Tibial nerve (tissue), 4 donors: Measurements from ENCODE around the gene TPM2. TPM values are rescaled to one million over a fixed set of nuclear protein-coding genes. Genes with fewer than 3 reads are reported as not detected.

ENCODE experiments used
- DNase-seq, 2 donors: peaks; one replicate each; pipeline ENCODE4 v3.0.0-alpha.2; 2019; ENCODE audit warnings: low spot score in 2 of 2
- H3K27ac ChIP-seq, 4 donors: fragments of 200-600 bp; sonication (generic) in 3 of 4; one replicate each; pipeline ENCODE4 v1.5.1; 2017 to 2019; ENCODE audit warnings: mild to moderate bottlenecking in 1 of 4
- H3K27me3 ChIP-seq, 2 donors: fragments of 200-600 bp; sonication (generic) in 1 of 2; one replicate each; pipeline versions ENCODE4 v1.5.1 to v1.6.0; 2017 to 2019
- H3K36me3 ChIP-seq, 3 donors: fragments of 200-600 bp; sonication (generic); one replicate each; pipeline ENCODE4 v1.5.1; 2018 to 2019
- H3K4me1 ChIP-seq, 4 donors: fragments of 200-600 bp; sonication (generic) in 3 of 4; one replicate each; pipeline ENCODE4 v1.5.1; 2017 to 2019
- H3K4me3 ChIP-seq, 4 donors: fragments of 200-600 bp; sonication (generic) in 3 of 4; one replicate each; pipeline ENCODE4 v1.5.1; 2017 to 2019; ENCODE audit warnings: mild to moderate bottlenecking in 1 of 4, moderate library complexity in 1 of 4
- H3K9me3 ChIP-seq, 4 donors: fragments of 200-600 bp; sonication (generic) in 3 of 4; one replicate each; pipeline ENCODE4 v1.5.1; 2017 to 2019
- CTCF ChIP-seq, 5 experiments: fragments of 200-600 bp in 3 of 5; fragments of 450-650 bp in 2 of 5; sonication (generic) in 3 of 5; IDR thresholded peaks; one replicate each; pipeline ENCODE4 v1.5.1; 2016 to 2019; ENCODE audit warnings: antibody characterized with exemption in 5 of 5, mild to moderate bottlenecking in 3 of 5, moderate library complexity in 2 of 5
- EP300 ChIP-seq, 2 donors: sonication (generic); formaldehyde crosslinking; IDR thresholded peaks; one replicate each; pipeline ENCODE4 v1.6.1; 2017; ENCODE audit warnings: antibody characterized with exemption in 2 of 2, mild to moderate bottlenecking in 1 of 2
- POLR2A ChIP-seq, 2 donors: fragments of 450-650 bp; IDR thresholded peaks; one replicate each; pipeline ENCODE4 v1.6.1; 2017; ENCODE audit warnings: antibody characterized with exemption in 2 of 2, mild to moderate bottlenecking in 2 of 2, moderate library complexity in 2 of 2
- WGBS, 2 donors: methylation state at CpG; one replicate each; pipeline ENCODE4 v1.1.5; 2018; 5-methylcytosine and 5-hydroxymethylcytosine counted together
- total RNA-seq, 4 donors: library from RNA; depleted of rRNA; stranded (reverse); fragments of >200 nt; gene quantifications; one replicate each; pipeline ENCODE4 v1.1.0, GENCODE V29; 2016

Gene TPM2
- total RNA-seq, 4 donors from 2014 or later = 229 to 350 (median 289) TPM

GRCh38 chr9:35685506-35685905 lies 4.2 kb downstream of the TPM2 start:
- Histone ChIP-seq H3K9me3 (no peaks in the 10 kb centered on the region), H3K27ac (peak overlapping the region in 1 of 4 donors; percentile 96), H3K36me3 (peaks cover 0 to 47% (median 0%) of the 10 kb centered on the region in 3 donors), H3K4me3 (peak overlapping the region in 1 of 4 donors; percentile 82), H3K4me1 (peaks cover 0 to 59% (median 9%) of the 10 kb centered on the region in 4 donors), H3K27me3 (no peaks in the 10 kb centered on the region)
- WGBS, 2 donors = 35 to 48% methylated on average over 13 of the region's 13 CpGs
- DNase-seq = peak in 1 of 2 donors; percentile 35
- TF ChIP-seq EP300 (IDR thresholded peaks at IDR 0.05) = peak in 1 of 2 donors; percentile 38
- no peak for TF ChIP-seq POLR2A (IDR thresholded peaks at IDR 0.05)

GRCh38 chr9:35684921-35685320 lies 4.8 kb downstream of the TPM2 start:
- peak overlapping the region in 2 of 4 donors; percentile 43 to 96 for H3K27ac ChIP-seq
- peaks cover 0 to 47% (median 0%) of the 10 kb centered on the region in 3 donors for H3K36me3 ChIP-seq
- WGBS, 2 donors = 83 to 95% methylated on average over 10 of the region's 10 CpGs
- peak overlapping the region in 1 of 4 donors; percentile 2 for H3K4me3 ChIP-seq
- H3K4me1 ChIP-seq = peaks cover 0 to 55% (median 9%) of the 10 kb centered on the region in 4 donors
- no peak for TF ChIP-seq EP300 (IDR thresholded peaks at IDR 0.05)
- TF ChIP-seq CTCF (IDR thresholded peaks at IDR 0.05) = no peak
- no peak for TF ChIP-seq POLR2A (IDR thresholded peaks at IDR 0.05)
- H3K27me3 ChIP-seq = no peaks in the 10 kb centered on the region
- no peaks in the 10 kb centered on the region for H3K9me3 ChIP-seq
- no peak for DNase-seq

- Histone ChIP-seq H3K4me1 (peaks cover 0 to 39% (median 6%) of the 10 kb centered on the region in 4 donors), H3K27ac (peak overlapping the region in 1 of 4 donors; percentile 7), H3K4me3 (no peak overlapping the region), H3K36me3 (peaks cover 0 to 47% (median 0%) of the 10 kb centered on the region in 3 donors), H3K27me3 (no peaks in the 10 kb centered on the region), H3K9me3 (no peaks in the 10 kb centered on the region)
- 60 to 75% methylated on average over 2 of the region's 2 CpGs for WGBS, 2 donors
- DNase-seq = no peak
- TF ChIP-seq CTCF (IDR thresholded peaks at IDR 0.05) (no peak), EP300 (IDR thresholded peaks at IDR 0.05) (no peak), POLR2A (IDR thresholded peaks at IDR 0.05) (no peak)
Measured at GRCh38 chr9:35683323-35683722, 6.4 kb downstream of the TPM2 start.

- H3K27me3 ChIP-seq = no peaks in the 10 kb centered on the region
- H3K4me1 ChIP-seq = peaks cover 0 to 33% (median 6%) of the 10 kb centered on the region in 4 donors
- H3K36me3 ChIP-seq = peaks cover 0 to 47% (median 0%) of the 10 kb centered on the region in 3 donors
- no peak overlapping the region for H3K4me3 ChIP-seq
- 78 to 86% methylated on average over 10 of the region's 10 CpGs for WGBS, 2 donors
- no peak for DNase-seq
- no peaks in the 10 kb centered on the region for H3K9me3 ChIP-seq
- TF ChIP-seq CTCF (IDR thresholded peaks at IDR 0.05) (no peak), POLR2A (IDR thresholded peaks at IDR 0.05) (no peak), EP300 (IDR thresholded peaks at IDR 0.05) (no peak)
- peak overlapping the region in 1 of 4 donors; percentile 7 for H3K27ac ChIP-seq
Measured at GRCh38 chr9:35682520-35683315, 7.0 kb downstream of the TPM2 start.

- Histone ChIP-seq H3K9me3 (no peaks in the 10 kb centered on the region), H3K4me1 (peaks cover 0 to 26% (median 3%) of the 10 kb centered on the region in 4 donors), H3K27ac (no peak overlapping the region), H3K27me3 (no peaks in the 10 kb centered on the region), H3K4me3 (no peak overlapping the region), H3K36me3 (peaks cover 0 to 47% (median 0%) of the 10 kb centered on the region in 3 donors)
- no peak for DNase-seq
- no peak for TF ChIP-seq CTCF (IDR thresholded peaks at IDR 0.05)
- TF ChIP-seq EP300 (IDR thresholded peaks at IDR 0.05) = no peak
- TF ChIP-seq POLR2A (IDR thresholded peaks at IDR 0.05) = no peak
- 79 to 81% methylated on average over 6 of the region's 6 CpGs for WGBS, 2 donors
Measured at GRCh38 chr9:35682051-35682450, 7.7 kb downstream of the TPM2 start.
